ENCODE results near the gene MAVS. TPM values are rescaled to one million over a fixed set of nuclear protein-coding genes. Genes with fewer than 3 reads are reported as not detected.

MAVS gene
- total RNA-seq, 2 experiments from 2014 or later: 14.8 to 16.0 TPM

DNA sequence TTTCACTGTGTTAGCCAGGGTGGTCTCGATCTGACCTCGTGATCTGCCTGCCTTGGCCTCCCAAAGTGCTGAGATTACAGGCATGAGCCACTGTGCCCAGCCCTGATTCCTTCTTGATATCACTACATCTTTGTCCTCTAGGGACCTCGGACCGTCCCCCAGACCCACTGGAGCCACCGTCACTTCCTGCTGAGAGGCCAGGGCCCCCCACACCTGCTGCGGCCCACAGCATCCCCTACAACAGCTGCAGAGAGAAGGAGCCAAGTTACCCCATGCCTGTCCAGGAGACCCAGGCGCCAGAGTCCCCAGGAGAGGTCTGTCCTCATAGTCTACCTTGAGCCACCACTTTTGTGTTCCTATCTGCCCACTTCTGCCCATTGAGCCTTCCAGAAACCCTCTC is 14.6 kb downstream of the MAVS start:
- H3K4me1 Mint-ChIP-seq (ENCODE audit: low read depth): no peaks in the 10 kb centered on the region
- intact Hi-C loops (cut with micrococcal nuclease): no loop called here
- no peak for DNase-seq
- H3K4me3 Mint-ChIP-seq: no peak overlapping the region
- H3K9me3 Mint-ChIP-seq: no peaks in the 10 kb centered on the region
- CTCF ChIA-PET: no interaction called here
- H3K27ac Mint-ChIP-seq: no peak overlapping the region
- no peaks in the 10 kb centered on the region for H3K27me3 Mint-ChIP-seq (ENCODE audit: low read depth)
- H3K36me3 Mint-ChIP-seq (ENCODE audit: low read depth): peaks cover 36% of the 10 kb centered on the region

DNA sequence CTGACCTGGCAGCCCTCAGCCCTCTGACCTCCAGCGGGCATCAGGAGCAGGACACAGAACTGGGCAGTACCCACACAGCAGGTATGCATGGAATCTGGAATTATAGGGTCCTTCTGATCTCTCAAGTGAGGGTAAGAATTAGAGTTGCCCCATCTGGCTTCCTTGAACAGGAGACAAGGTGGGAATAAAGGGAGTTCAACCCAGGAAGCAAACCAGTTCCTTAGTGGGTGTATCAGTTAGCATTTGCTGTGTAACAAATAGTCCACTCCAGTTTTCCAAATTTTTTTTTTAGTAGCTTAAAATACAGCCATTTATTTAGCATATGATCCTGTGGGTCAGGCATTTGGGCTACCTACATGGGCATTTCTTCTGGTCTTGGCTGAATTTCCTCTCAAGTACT is 15.7 kb downstream of the MAVS start:
- CTCF ChIA-PET: no interaction called here
- Mint-ChIP-seq H3K27ac (no peak overlapping the region), H3K9me3 (no peaks in the 10 kb centered on the region), H3K27me3 (ENCODE audit: low read depth) (no peaks in the 10 kb centered on the region), H3K36me3 (ENCODE audit: low read depth) (peaks cover 33% of the 10 kb centered on the region), H3K4me1 (ENCODE audit: low read depth) (no peaks in the 10 kb centered on the region), H3K4me3 (no peak overlapping the region)
- intact Hi-C loops (cut with micrococcal nuclease): no loop called here
- no peak for DNase-seq

DNA sequence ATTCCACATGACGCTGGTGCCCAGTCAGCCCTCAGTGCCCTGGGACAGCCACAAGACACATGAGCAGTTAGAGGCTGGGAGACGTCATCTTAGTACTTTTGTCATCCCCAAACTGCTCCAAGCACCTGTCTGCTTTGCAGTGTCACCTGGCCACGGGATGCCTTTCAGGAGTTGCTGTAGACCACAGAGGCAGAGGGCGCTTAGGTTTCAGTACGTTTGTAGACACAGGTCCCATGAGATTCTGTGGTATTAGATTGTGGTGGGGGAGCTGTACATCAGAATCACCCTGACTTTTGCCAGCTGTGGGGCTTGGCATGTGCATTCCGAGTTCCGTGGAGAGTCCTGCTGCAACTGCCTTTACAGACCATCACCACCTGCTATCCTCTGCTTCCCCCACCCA is 16.7 kb downstream of the MAVS start:
- Mint-ChIP-seq H3K9me3 (no peaks in the 10 kb centered on the region), H3K4me1 (ENCODE audit: low read depth) (no peaks in the 10 kb centered on the region), H3K27me3 (ENCODE audit: low read depth) (no peaks in the 10 kb centered on the region), H3K4me3 (no peak overlapping the region), H3K36me3 (ENCODE audit: low read depth) (peaks cover 28% of the 10 kb centered on the region), H3K27ac (no peak overlapping the region)
- intact Hi-C loops (cut with micrococcal nuclease): no loop called here
- DNase-seq: no peak
- CTCF ChIA-PET: no interaction called here

GRCh38 chr20:3864518-3864917 is 17.9 kb downstream of the MAVS start:
- H3K36me3 Mint-ChIP-seq (ENCODE audit: low read depth): peaks cover 26% of the 10 kb centered on the region
- H3K4me3 Mint-ChIP-seq: no peak overlapping the region
- H3K9me3 Mint-ChIP-seq: no peaks in the 10 kb centered on the region
- no peak overlapping the region for H3K27ac Mint-ChIP-seq
- CTCF ChIA-PET: no interaction called here
- H3K27me3 Mint-ChIP-seq (ENCODE audit: low read depth): no peaks in the 10 kb centered on the region
- H3K4me1 Mint-ChIP-seq (ENCODE audit: low read depth): no peaks in the 10 kb centered on the region
- intact Hi-C loops (cut with micrococcal nuclease): no loop called here
- DNase-seq: no peak

- no peak for DNase-seq
- no peaks in the 10 kb centered on the region for H3K4me1 Mint-ChIP-seq (ENCODE audit: low read depth)
- no peak overlapping the region for H3K27ac Mint-ChIP-seq
- intact Hi-C loops (cut with micrococcal nuclease): no loop called here
- H3K27me3 Mint-ChIP-seq (ENCODE audit: low read depth): no peaks in the 10 kb centered on the region
- H3K36me3 Mint-ChIP-seq (ENCODE audit: low read depth): peaks cover 26% of the 10 kb centered on the region
- CTCF ChIA-PET: no interaction called here
- H3K9me3 Mint-ChIP-seq: no peaks in the 10 kb centered on the region
- H3K4me3 Mint-ChIP-seq: no peak overlapping the region
Measured at GRCh38 chr20:3865152-3865886, 18.7 kb downstream of the MAVS start.

- Mint-ChIP-seq H3K9me3 (no peaks in the 10 kb centered on the region), H3K4me1 (ENCODE audit: low read depth) (no peaks in the 10 kb centered on the region), H3K36me3 (ENCODE audit: low read depth) (peaks cover 28% of the 10 kb centered on the region), H3K27ac (no peak overlapping the region), H3K27me3 (ENCODE audit: low read depth) (no peaks in the 10 kb centered on the region), H3K4me3 (no peak overlapping the region)
- CTCF ChIA-PET: no interaction called here
- intact Hi-C loops (cut with micrococcal nuclease): no loop called here
- DNase-seq: no peak
Measured at GRCh38 chr20:3865887-3866407, 19.3 kb downstream of the MAVS start.

DNA sequence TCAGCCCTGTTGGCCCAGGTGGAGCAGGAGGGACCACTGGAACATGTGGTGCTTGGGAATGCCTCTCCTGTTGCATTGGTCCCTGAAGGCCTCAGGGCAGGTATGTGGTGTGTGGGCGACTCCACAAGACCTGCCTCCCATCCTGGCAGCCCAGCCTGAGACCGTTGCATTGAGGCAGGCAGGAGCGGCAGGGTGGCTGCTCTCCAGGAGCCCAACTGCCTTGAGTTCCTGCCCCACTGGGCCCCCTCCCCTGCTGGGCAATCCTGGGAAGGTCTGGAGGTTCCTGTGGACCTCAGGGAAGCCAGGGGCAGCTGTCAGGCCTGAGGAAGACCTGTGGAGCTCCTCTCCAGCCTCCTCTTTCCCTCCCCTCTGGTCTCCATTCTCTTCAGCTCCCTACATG is 19.8 kb downstream of the MAVS start:
- Mint-ChIP-seq H3K27ac (peak overlapping the region; percentile 30), H3K4me3 (no peak overlapping the region), H3K27me3 (ENCODE audit: low read depth) (no peaks in the 10 kb centered on the region), H3K9me3 (no peaks in the 10 kb centered on the region), H3K4me1 (ENCODE audit: low read depth) (no peaks in the 10 kb centered on the region), H3K36me3 (ENCODE audit: low read depth) (peaks cover 23% of the 10 kb centered on the region)
- CTCF ChIA-PET: interaction anchor here (0.9 kb wide), 1 partner anchor 12 kb away, joined by 4 read pairs; no protein-coding TSS in a partner anchor
- no peak for DNase-seq
- intact Hi-C loops (cut with micrococcal nuclease): no loop called here

DNA sequence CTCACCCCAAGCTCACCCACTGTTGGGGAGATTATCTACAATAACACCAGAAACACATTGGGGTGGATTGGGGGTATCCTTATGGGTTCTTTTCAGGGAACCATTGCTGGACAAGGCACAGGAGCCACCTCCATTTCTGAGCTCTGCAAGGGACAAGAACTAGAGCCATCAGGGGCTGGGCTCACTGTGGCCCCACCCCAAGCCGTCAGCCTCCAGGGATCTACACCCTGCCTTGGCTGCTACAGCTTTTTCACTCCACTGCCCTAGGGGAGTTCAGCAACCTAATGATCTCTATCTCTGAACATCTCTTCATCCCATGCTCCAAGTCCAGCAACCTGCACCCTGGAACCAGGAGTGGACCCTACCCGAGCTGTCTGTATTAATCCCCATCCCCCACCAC is 21.2 kb downstream of the MAVS start:
- intact Hi-C loops (cut with micrococcal nuclease): no loop called here
- Mint-ChIP-seq H3K27ac (no peak overlapping the region), H3K36me3 (ENCODE audit: low read depth) (peaks cover 12% of the 10 kb centered on the region), H3K4me1 (ENCODE audit: low read depth) (no peaks in the 10 kb centered on the region), H3K27me3 (ENCODE audit: low read depth) (no peaks in the 10 kb centered on the region), H3K9me3 (no peaks in the 10 kb centered on the region), H3K4me3 (no peak overlapping the region)
- DNase-seq: no peak
- CTCF ChIA-PET: no interaction called here

- Mint-ChIP-seq H3K9me3 (no peaks in the 10 kb centered on the region), H3K4me1 (ENCODE audit: low read depth) (peaks cover 2% of the 10 kb centered on the region), H3K36me3 (ENCODE audit: low read depth) (peaks cover 19% of the 10 kb centered on the region), H3K4me3 (no peak overlapping the region), H3K27me3 (ENCODE audit: low read depth) (no peaks in the 10 kb centered on the region), H3K27ac (no peak overlapping the region)
- CTCF ChIA-PET: interaction anchor here (0.6 to 1.1 kb wide), 2 partner anchors 33 to 84 kb away, joined by 3 to 6 read pairs; partner anchors contain the start of gene CENPB
- no peak for DNase-seq
- intact Hi-C loops (cut with micrococcal nuclease): no loop called here
Measured at GRCh38 chr20:3869839-3870634, 23.4 kb downstream of the MAVS start.

GRCh38 chr20:3871550-3872265 is 25.1 kb downstream of the MAVS start:
- no peak overlapping the region for H3K4me3 Mint-ChIP-seq
- peaks cover 7% of the 10 kb centered on the region for H3K4me1 Mint-ChIP-seq (ENCODE audit: low read depth)
- no peak overlapping the region for H3K27ac Mint-ChIP-seq
- no peaks in the 10 kb centered on the region for H3K27me3 Mint-ChIP-seq (ENCODE audit: low read depth)
- H3K9me3 Mint-ChIP-seq: no peaks in the 10 kb centered on the region
- intact Hi-C loops (cut with micrococcal nuclease): no loop called here
- CTCF ChIA-PET: interaction anchor here (0.6 kb wide), 1 partner anchor 138 kb away, joined by 3 read pairs; no protein-coding TSS in a partner anchor
- H3K36me3 Mint-ChIP-seq (ENCODE audit: low read depth): peaks cover 19% of the 10 kb centered on the region
- no peak for DNase-seq

- intact Hi-C loops (cut with micrococcal nuclease): no loop called here
- DNase-seq: no peak
- Mint-ChIP-seq H3K27me3 (ENCODE audit: low read depth) (no peaks in the 10 kb centered on the region), H3K4me1 (ENCODE audit: low read depth) (peaks cover 7% of the 10 kb centered on the region), H3K36me3 (ENCODE audit: low read depth) (peaks cover 19% of the 10 kb centered on the region), H3K9me3 (no peaks in the 10 kb centered on the region), H3K27ac (no peak overlapping the region), H3K4me3 (no peak overlapping the region)
- CTCF ChIA-PET: interaction anchor here (0.8 kb wide), 1 partner anchor 18 kb away, joined by 3 read pairs; no protein-coding TSS in a partner anchor
Measured at GRCh38 chr20:3873507-3873906, 26.9 kb downstream of the MAVS start.

DNA sequence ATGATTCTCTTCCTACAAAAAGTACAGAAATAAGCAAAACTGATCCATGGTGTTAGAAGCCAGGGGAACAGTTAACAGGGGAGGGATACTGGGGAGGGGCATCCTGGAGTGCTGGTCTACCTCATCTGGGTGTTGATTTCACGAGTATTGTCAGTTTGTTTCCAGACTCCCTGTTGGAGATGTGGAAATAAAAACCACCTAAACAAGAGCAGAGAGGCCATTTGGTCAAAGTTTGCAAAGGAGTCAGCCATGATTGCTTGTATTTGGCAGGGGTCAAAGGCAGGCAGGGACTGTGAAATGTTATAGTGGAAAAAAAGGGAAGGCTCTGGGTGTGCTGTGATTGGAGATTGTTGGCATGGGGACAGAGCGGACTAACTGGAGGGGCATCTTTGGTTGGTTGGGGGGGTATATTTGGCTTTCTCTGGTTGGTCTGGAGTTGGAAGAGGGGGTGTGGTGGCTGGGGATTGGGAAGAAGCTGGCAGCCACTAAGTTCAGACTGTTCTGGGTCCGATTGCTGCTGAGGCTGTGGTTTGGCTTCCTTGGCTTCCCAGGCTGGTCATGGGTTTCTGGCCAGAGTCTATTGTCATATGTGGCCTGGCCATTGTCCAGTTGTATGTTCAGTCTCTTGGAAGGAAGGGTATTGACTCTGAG is 27.7 kb downstream of the MAVS start:
- intact Hi-C loops (cut with micrococcal nuclease): no loop called here
- CTCF ChIA-PET: interaction anchor here (0.8 kb wide), 1 partner anchor 19 kb away, joined by 3 read pairs; no protein-coding TSS in a partner anchor
- H3K27ac Mint-ChIP-seq: no peak overlapping the region

More for the DNA sequence above, 27.7 kb downstream of the MAVS start:
- Mint-ChIP-seq H3K9me3 (no peaks in the 10 kb centered on the region), H3K36me3 (ENCODE audit: low read depth) (peaks cover 20% of the 10 kb centered on the region), H3K4me1 (ENCODE audit: low read depth) (peaks cover 7% of the 10 kb centered on the region), H3K27me3 (ENCODE audit: low read depth) (no peaks in the 10 kb centered on the region), H3K4me3 (no peak overlapping the region)
- DNase-seq: no peak

Measured in activated naive CD4-positive, alpha-beta T cell treated with anti-CD3 and anti-CD28 coated beads for 36 hours (primary cell).